Activated naive CD4-positive, alpha-beta T cell (primary cell): ENCODE measurements around the gene TOP3A.

Experiments
- DNase-seq, 4 experiments: peaks; one replicate each; lab custom pipeline; 2025; lab: John Stamatoyannopoulos, UW

TOP3A gene

GRCh38 chr17:18253947-18254821 lies 60.6 kb downstream of the TOP3A start:
- DNase-seq: no peak

- no peak for DNase-seq
These were observed 61.5 kb downstream of the TOP3A start for GRCh38 chr17:18253187-18253884.

GRCh38 chr17:18252160-18252559 lies 62.6 kb downstream of the TOP3A start:
- DNase-seq: no peak

GRCh38 chr17:18251204-18251603 lies 63.6 kb downstream of the TOP3A start:
- no peak for DNase-seq

- no peak for DNase-seq
These were observed 64.1 kb downstream of the TOP3A start for GRCh38 chr17:18250708-18251107.

- no peak for DNase-seq
These were observed 64.5 kb downstream of the TOP3A start for GRCh38 chr17:18250259-18250658.

- no peak for DNase-seq
These were observed 66.0 kb downstream of the TOP3A start for GRCh38 chr17:18248811-18249210.

GRCh38 chr17:18248300-18248731 lies 66.5 kb downstream of the TOP3A start:
- DNase-seq: peak in 3 of 4 experiments; percentile 16 to 42 (median 39)

GRCh38 chr17:18247613-18248001 lies 67.2 kb downstream of the TOP3A start:
- no peak for DNase-seq

GRCh38 chr17:18246880-18247612 lies 67.7 kb downstream of the TOP3A start:
- DNase-seq: peak in 2 of 4 experiments; percentile 11 to 13

GRCh38 chr17:18246109-18246725 lies 68.6 kb downstream of the TOP3A start:
- no peak for DNase-seq

- DNase-seq: no peak
These were observed 69.6 kb downstream of the TOP3A start for GRCh38 chr17:18245038-18245776.

GRCh38 chr17:18241229-18241871 lies 73.4 kb downstream of the TOP3A start:
- DNase-seq: no peak

GRCh38 chr17:18240449-18240848 lies 74.3 kb downstream of the TOP3A start:
- no peak for DNase-seq

- no peak for DNase-seq
These were observed 76.5 kb downstream of the TOP3A start for GRCh38 chr17:18238299-18238698.

GRCh38 chr17:18237461-18237860 lies 77.3 kb downstream of the TOP3A start:
- DNase-seq: no peak

- DNase-seq: no peak
These were observed 78.3 kb downstream of the TOP3A start for GRCh38 chr17:18236494-18236893.

- no peak for DNase-seq
These were observed 79.0 kb downstream of the TOP3A start for GRCh38 chr17:18235743-18236256.

- no peak for DNase-seq
These were observed 79.9 kb downstream of the TOP3A start for GRCh38 chr17:18234853-18235380.

- DNase-seq: no peak
These were observed 80.8 kb downstream of the TOP3A start for GRCh38 chr17:18233803-18234518.
